ENCODE measurements around the gene PNPLA3. TPM values are rescaled to one million over a fixed set of nuclear protein-coding genes. Genes with fewer than 3 reads are reported as not detected.

PNPLA3 gene
- total RNA-seq, 1 donor from 2014 or later = 11.4 TPM

GRCh38 chr22:43992331-43992821, 68.8 kb downstream of the PNPLA3 start:
- DNase-seq (ENCODE audit: low spot score) = no peak

GRCh38 chr22:43993072-43993760, 69.6 kb downstream of the PNPLA3 start:
- peak; percentile 47 for DNase-seq (ENCODE audit: low spot score)

- DNase-seq (ENCODE audit: low spot score) = no peak
Measured at GRCh38 chr22:43994006-43994405, 70.4 kb downstream of the PNPLA3 start.

DNA sequence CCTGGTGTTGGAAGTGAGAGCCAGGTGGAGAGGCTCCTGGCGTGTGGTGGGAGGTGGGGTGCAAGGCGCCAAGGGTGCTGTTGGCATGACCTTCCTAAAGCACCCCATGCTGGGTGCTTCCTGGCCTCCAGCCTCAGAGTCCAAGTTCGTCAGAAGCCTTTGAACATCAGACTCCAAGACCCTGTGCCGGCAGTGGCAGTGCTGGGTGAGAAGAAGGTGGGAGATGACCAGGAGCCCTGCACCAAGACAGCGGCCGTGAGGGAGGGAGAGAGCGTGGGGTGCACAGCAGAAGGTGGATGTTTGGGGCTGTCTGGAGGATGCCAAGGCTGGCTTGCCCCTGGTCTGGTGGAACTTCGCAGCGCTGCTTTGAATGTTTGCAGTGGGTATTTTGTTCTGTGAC, 70.8 kb downstream of the PNPLA3 start:
- DNase-seq (ENCODE audit: low spot score) = no peak

- DNase-seq (ENCODE audit: low spot score) = no peak
Measured at GRCh38 chr22:43995057-43995685, 71.6 kb downstream of the PNPLA3 start.

GRCh38 chr22:43995798-43996169, 72.2 kb downstream of the PNPLA3 start:
- DNase-seq (ENCODE audit: low spot score) = no peak

- peak; percentile 39 for DNase-seq (ENCODE audit: low spot score)
Measured at GRCh38 chr22:43996170-43996980, 72.8 kb downstream of the PNPLA3 start.

DNA sequence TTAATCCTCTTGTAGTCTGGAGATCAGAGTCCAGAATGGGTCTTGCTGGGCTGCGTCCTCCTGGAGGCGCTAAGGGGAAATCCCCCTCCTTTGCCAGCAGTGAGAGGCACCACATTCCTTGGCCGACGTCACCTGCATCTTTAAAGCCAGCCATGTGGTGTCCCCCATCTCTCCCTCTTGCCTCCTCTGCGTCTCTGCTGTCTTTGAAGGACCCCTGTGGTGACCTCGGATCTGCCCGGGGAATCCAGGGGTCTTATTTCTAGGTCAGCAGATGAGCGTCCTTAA, 73.3 kb downstream of the PNPLA3 start:
- no peak for DNase-seq (ENCODE audit: low spot score)

Other genes starting within 250 kb of the PNPLA3 start
- gene EFCAB6, start 111.5 kb upstream of the PNPLA3 start, total RNA-seq = 4.1 TPM
- 0.43 TPM for gene SULT4A1, start 61.3 kb upstream of the PNPLA3 start, total RNA-seq
- gene PNPLA5, start 31.8 kb upstream of the PNPLA3 start, total RNA-seq = not detected
- 51.8 TPM for gene SAMM50, start 31.6 kb downstream of the PNPLA3 start, total RNA-seq
- 16.5 TPM for gene PARVB, start 100.5 kb downstream of the PNPLA3 start, total RNA-seq

Measured in mucosa of gallbladder (tissue), 1 donor.